ENCODE data around the gene ATXN3L.
"Not testable (repeated sequence)": the region's sequence is repeated elsewhere in the genome, so short reads cannot be mapped to it uniquely, and the experiment has no call there.

ATXN3L gene

GRCh38 chrX:13311560-13311959 lies 8.3 kb downstream of the ATXN3L start:
- Histone ChIP-seq H3K4me3 (ENCODE audit: low read depth in 1 of 5, low read length in 5 of 5) (no peak overlapping the region), H3K27ac (ENCODE audit: low read depth, low read length) (no peak overlapping the region), H3K36me3 (ENCODE audit: control insufficient read depth in 5 of 5, insufficient read depth in 5 of 5, low read length in 5 of 5) (no peaks in the 10 kb centered on the region), H3K27me3 (ENCODE audit: control insufficient read depth in 5 of 5, insufficient read depth in 4 of 5, low read length in 5 of 5) (peaks cover 0 to 3% (median 0%) of the 10 kb centered on the region in 5 donors), H3K4me1 (ENCODE audit: control insufficient read depth in 5 of 5, insufficient read depth in 5 of 5, low read length in 5 of 5) (no peaks in the 10 kb centered on the region), H3K9me3 (ENCODE audit: control insufficient read depth in 5 of 5, low read length in 5 of 5) (no peaks in the 10 kb centered on the region), H3K9ac (ENCODE audit: low read length in 5 of 5) (no peak overlapping the region)

GRCh38 chrX:13309631-13310030 lies 10.2 kb downstream of the ATXN3L start:
- H3K9ac ChIP-seq (ENCODE audit: low read length in 5 of 5) = no peak overlapping the region
- no peaks in the 10 kb centered on the region for H3K4me1 ChIP-seq (ENCODE audit: control insufficient read depth in 5 of 5, insufficient read depth in 5 of 5, low read length in 5 of 5)
- no peak overlapping the region for H3K27ac ChIP-seq (ENCODE audit: low read depth, low read length)
- H3K27me3 ChIP-seq (ENCODE audit: control insufficient read depth in 5 of 5, insufficient read depth in 4 of 5, low read length in 5 of 5) = peaks cover 0 to 3% (median 0%) of the 10 kb centered on the region in 5 donors
- H3K9me3 ChIP-seq (ENCODE audit: control insufficient read depth in 5 of 5, low read length in 5 of 5) = no peaks in the 10 kb centered on the region
- no peak overlapping the region for H3K4me3 ChIP-seq (ENCODE audit: low read depth in 1 of 5, low read length in 5 of 5)
- H3K36me3 ChIP-seq (ENCODE audit: control insufficient read depth in 5 of 5, insufficient read depth in 5 of 5, low read length in 5 of 5) = no peaks in the 10 kb centered on the region

- Histone ChIP-seq H3K27ac (ENCODE audit: low read depth, low read length) (no peak overlapping the region), H3K9me3 (ENCODE audit: control insufficient read depth in 5 of 5, low read length in 5 of 5) (no peaks in the 10 kb centered on the region), H3K9ac (ENCODE audit: low read length in 5 of 5) (no peak overlapping the region), H3K4me1 (ENCODE audit: control insufficient read depth in 5 of 5, insufficient read depth in 5 of 5, low read length in 5 of 5) (no peaks in the 10 kb centered on the region), H3K4me3 (ENCODE audit: low read depth in 1 of 5, low read length in 5 of 5) (no peak overlapping the region), H3K27me3 (ENCODE audit: control insufficient read depth in 5 of 5, insufficient read depth in 4 of 5, low read length in 5 of 5) (peaks cover 0 to 3% (median 0%) of the 10 kb centered on the region in 5 donors), H3K36me3 (ENCODE audit: control insufficient read depth in 5 of 5, insufficient read depth in 5 of 5, low read length in 5 of 5) (no peaks in the 10 kb centered on the region)
Observed at GRCh38 chrX:13307041-13307440, 12.8 kb downstream of the ATXN3L start.

- Histone ChIP-seq H3K4me3 (ENCODE audit: low read depth in 1 of 5, low read length in 5 of 5) (no peak overlapping the region), H3K4me1 (ENCODE audit: control insufficient read depth in 5 of 5, insufficient read depth in 5 of 5, low read length in 5 of 5) (no peaks in the 10 kb centered on the region), H3K9me3 (ENCODE audit: control insufficient read depth in 5 of 5, low read length in 5 of 5) (no peaks in the 10 kb centered on the region), H3K9ac (ENCODE audit: low read length in 5 of 5) (no peak overlapping the region), H3K27ac (ENCODE audit: low read depth, low read length) (no peak overlapping the region), H3K36me3 (ENCODE audit: control insufficient read depth in 5 of 5, insufficient read depth in 5 of 5, low read length in 5 of 5) (no peaks in the 10 kb centered on the region), H3K27me3 (ENCODE audit: control insufficient read depth in 5 of 5, insufficient read depth in 4 of 5, low read length in 5 of 5) (peaks cover 0 to 3% (median 0%) of the 10 kb centered on the region in 5 donors)
Observed at GRCh38 chrX:13305108-13305507, 14.7 kb downstream of the ATXN3L start.

GRCh38 chrX:13304052-13304451 lies 15.8 kb downstream of the ATXN3L start:
- no peak overlapping the region for H3K27ac ChIP-seq (ENCODE audit: low read depth, low read length)
- no peak overlapping the region for H3K4me3 ChIP-seq (ENCODE audit: low read depth in 1 of 5, low read length in 5 of 5)
- peaks cover 0 to 3% (median 0%) of the 10 kb centered on the region in 5 donors for H3K27me3 ChIP-seq (ENCODE audit: control insufficient read depth in 5 of 5, insufficient read depth in 4 of 5, low read length in 5 of 5)
- H3K9ac ChIP-seq (ENCODE audit: low read length in 5 of 5) = no peak overlapping the region
- no peaks in the 10 kb centered on the region for H3K9me3 ChIP-seq (ENCODE audit: control insufficient read depth in 5 of 5, low read length in 5 of 5)
- H3K4me1 ChIP-seq (ENCODE audit: control insufficient read depth in 5 of 5, insufficient read depth in 5 of 5, low read length in 5 of 5) = no peaks in the 10 kb centered on the region
- H3K36me3 ChIP-seq (ENCODE audit: control insufficient read depth in 5 of 5, insufficient read depth in 5 of 5, low read length in 5 of 5) = no peaks in the 10 kb centered on the region

GRCh38 chrX:13303248-13303647 lies 16.6 kb downstream of the ATXN3L start:
- not testable (repeated sequence) for H3K36me3 ChIP-seq (ENCODE audit: control insufficient read depth in 5 of 5, insufficient read depth in 5 of 5, low read length in 5 of 5); H3K4me1 ChIP-seq (ENCODE audit: control insufficient read depth in 5 of 5, insufficient read depth in 5 of 5, low read length in 5 of 5); H3K9me3 ChIP-seq (ENCODE audit: control insufficient read depth in 5 of 5, low read length in 5 of 5); H3K9ac ChIP-seq (ENCODE audit: low read length in 5 of 5); H3K27me3 ChIP-seq (ENCODE audit: control insufficient read depth in 5 of 5, insufficient read depth in 4 of 5, low read length in 5 of 5); H3K4me3 ChIP-seq (ENCODE audit: low read depth in 1 of 5, low read length in 5 of 5); H3K27ac ChIP-seq (ENCODE audit: low read depth, low read length)

GRCh38 chrX:13298836-13299235 lies 21.0 kb downstream of the ATXN3L start:
- H3K27ac ChIP-seq (ENCODE audit: low read depth, low read length) = no peak overlapping the region
- H3K9ac ChIP-seq (ENCODE audit: low read length in 5 of 5) = no peak overlapping the region
- H3K4me1 ChIP-seq (ENCODE audit: control insufficient read depth in 5 of 5, insufficient read depth in 5 of 5, low read length in 5 of 5) = no peaks in the 10 kb centered on the region
- no peak overlapping the region for H3K4me3 ChIP-seq (ENCODE audit: low read depth in 1 of 5, low read length in 5 of 5)
- H3K27me3 ChIP-seq (ENCODE audit: control insufficient read depth in 5 of 5, insufficient read depth in 4 of 5, low read length in 5 of 5) = peaks cover 0 to 13% (median 0%) of the 10 kb centered on the region in 5 donors
- H3K36me3 ChIP-seq (ENCODE audit: control insufficient read depth in 5 of 5, insufficient read depth in 5 of 5, low read length in 5 of 5) = no peaks in the 10 kb centered on the region
- H3K9me3 ChIP-seq (ENCODE audit: control insufficient read depth in 5 of 5, low read length in 5 of 5) = no peaks in the 10 kb centered on the region

GRCh38 chrX:13295841-13296240 lies 24.0 kb downstream of the ATXN3L start:
- H3K36me3 ChIP-seq (ENCODE audit: control insufficient read depth in 5 of 5, insufficient read depth in 5 of 5, low read length in 5 of 5) = no peaks in the 10 kb centered on the region
- H3K4me3 ChIP-seq (ENCODE audit: low read depth in 1 of 5, low read length in 5 of 5) = no peak overlapping the region
- no peak overlapping the region for H3K9ac ChIP-seq (ENCODE audit: low read length in 5 of 5)
- no peaks in the 10 kb centered on the region for H3K9me3 ChIP-seq (ENCODE audit: control insufficient read depth in 5 of 5, low read length in 5 of 5)
- no peaks in the 10 kb centered on the region for H3K4me1 ChIP-seq (ENCODE audit: control insufficient read depth in 5 of 5, insufficient read depth in 5 of 5, low read length in 5 of 5)
- H3K27me3 ChIP-seq (ENCODE audit: control insufficient read depth in 5 of 5, insufficient read depth in 4 of 5, low read length in 5 of 5) = peaks cover 0 to 13% (median 0%) of the 10 kb centered on the region in 5 donors
- H3K27ac ChIP-seq (ENCODE audit: low read depth, low read length) = no peak overlapping the region

- H3K9ac ChIP-seq (ENCODE audit: low read length in 5 of 5) = no peak overlapping the region
- peaks cover 0 to 13% (median 0%) of the 10 kb centered on the region in 5 donors for H3K27me3 ChIP-seq (ENCODE audit: control insufficient read depth in 5 of 5, insufficient read depth in 4 of 5, low read length in 5 of 5)
- H3K36me3 ChIP-seq (ENCODE audit: control insufficient read depth in 5 of 5, insufficient read depth in 5 of 5, low read length in 5 of 5) = no peaks in the 10 kb centered on the region
- no peak overlapping the region for H3K27ac ChIP-seq (ENCODE audit: low read depth, low read length)
- no peaks in the 10 kb centered on the region for H3K4me1 ChIP-seq (ENCODE audit: control insufficient read depth in 5 of 5, insufficient read depth in 5 of 5, low read length in 5 of 5)
- H3K9me3 ChIP-seq (ENCODE audit: control insufficient read depth in 5 of 5, low read length in 5 of 5) = no peaks in the 10 kb centered on the region
- H3K4me3 ChIP-seq (ENCODE audit: low read depth in 1 of 5, low read length in 5 of 5) = no peak overlapping the region
Observed at GRCh38 chrX:13293700-13294099, 26.2 kb downstream of the ATXN3L start.

- no peak overlapping the region for H3K9ac ChIP-seq (ENCODE audit: low read length in 5 of 5)
- H3K9me3 ChIP-seq (ENCODE audit: control insufficient read depth in 5 of 5, low read length in 5 of 5) = no peaks in the 10 kb centered on the region
- H3K27ac ChIP-seq (ENCODE audit: low read depth, low read length) = no peak overlapping the region
- H3K4me3 ChIP-seq (ENCODE audit: low read depth in 1 of 5, low read length in 5 of 5) = no peak overlapping the region
- no peaks in the 10 kb centered on the region for H3K4me1 ChIP-seq (ENCODE audit: control insufficient read depth in 5 of 5, insufficient read depth in 5 of 5, low read length in 5 of 5)
- H3K36me3 ChIP-seq (ENCODE audit: control insufficient read depth in 5 of 5, insufficient read depth in 5 of 5, low read length in 5 of 5) = no peaks in the 10 kb centered on the region
- H3K27me3 ChIP-seq (ENCODE audit: control insufficient read depth in 5 of 5, insufficient read depth in 4 of 5, low read length in 5 of 5) = peaks cover 0 to 3% (median 0%) of the 10 kb centered on the region in 5 donors
Observed at GRCh38 chrX:13290891-13291614, 28.8 kb downstream of the ATXN3L start.
